Keratinocyte (primary cell): ENCODE results near the gene SLC43A1. TPM values are rescaled to one million over a fixed set of nuclear protein-coding genes. Genes with fewer than 3 reads are reported as not detected.

Experiments used
- DNase-seq: peaks from one replicate; pipeline ENCODE4 v3.0.0-alpha.2; 2011; ENCODE audit warnings: low read depth, missing footprints, low spot score
- FAIRE-seq: peaks from 2 replicates; lab custom pipeline; 2011; peaks lifted over from hg19 to GRCh38; lab: Jason Lieb, UNC
- H2AFZ ChIP-seq: 2 replicates; pipeline ENCODE4 v1.6.0; 2012; ENCODE audit warnings: low read length, control low read depth, inconsistent platforms; ENCODE audit not compliant: control insufficient read depth
- H3K27ac ChIP-seq: 2 replicates; pipeline ENCODE4 v1.5.1; 2011; ENCODE audit warnings: low read length; ENCODE audit not compliant: control insufficient read depth, insufficient read depth
- H3K27me3 ChIP-seq: 3 replicates; pipeline ENCODE4 v1.6.0; 2011; ENCODE audit warnings: low read length; ENCODE audit not compliant: control insufficient read depth, insufficient read depth; ENCODE audit errors: extremely low read depth
- H3K36me3 ChIP-seq, 2 experiments: 2 replicates in 1 of 2; 3 replicates in 1 of 2; pipeline ENCODE4 v1.5.1; 2011; ENCODE audit warnings: low read length in 2 of 2, mild to moderate bottlenecking in 1 of 2; ENCODE audit not compliant: control insufficient read depth in 2 of 2, insufficient read depth in 2 of 2; ENCODE audit errors: extremely low read depth in 1 of 2
- H3K4me1 ChIP-seq: 3 replicates; pipeline ENCODE4 v1.5.1; 2011; ENCODE audit warnings: low read length; ENCODE audit not compliant: control insufficient read depth, insufficient read depth; ENCODE audit errors: extremely low read depth
- H3K4me2 ChIP-seq: 3 replicates; pipeline ENCODE4 v1.6.0; 2011; ENCODE audit warnings: low read depth, low read length; ENCODE audit not compliant: control insufficient read depth, insufficient read depth; ENCODE audit errors: extremely low read depth
- H3K4me3 ChIP-seq, 3 experiments: fragments of 200-600 bp in 1 of 3; sonication (generic) in 1 of 3; 2 replicates in 2 of 3; 3 replicates in 1 of 3; pipeline ENCODE4 v1.5.1; 2011 to 2016; ENCODE audit warnings: low read length in 3 of 3, mild to moderate bottlenecking in 3 of 3, control low read depth in 2 of 3, inconsistent platforms in 1 of 3, low read depth in 1 of 3, mixed read lengths in 1 of 3, mixed run types in 1 of 3, moderate library complexity in 1 of 3; ENCODE audit not compliant: control insufficient read depth in 2 of 3, insufficient read depth in 2 of 3; ENCODE audit errors: extremely low read depth in 1 of 3
- H3K79me2 ChIP-seq: 2 replicates; pipeline ENCODE4 v1.6.0; 2012; ENCODE audit warnings: low read length; ENCODE audit not compliant: control insufficient read depth, insufficient read depth
- H3K9ac ChIP-seq: 3 replicates; pipeline ENCODE4 v1.6.0; 2011; ENCODE audit warnings: low read length; ENCODE audit not compliant: control insufficient read depth, insufficient read depth; ENCODE audit errors: extremely low read depth
- H3K9me1 ChIP-seq: 3 replicates; pipeline ENCODE4 v1.6.0; 2011; ENCODE audit warnings: low read length; ENCODE audit not compliant: control insufficient read depth, insufficient read depth; ENCODE audit errors: extremely low read depth
- H3K9me3 ChIP-seq: 2 replicates; pipeline ENCODE4 v1.5.1; 2012; ENCODE audit warnings: low read depth, low read length; ENCODE audit not compliant: control insufficient read depth
- H4K20me1 ChIP-seq: 3 replicates; pipeline ENCODE4 v1.6.0; 2011; ENCODE audit warnings: low read length; ENCODE audit not compliant: control insufficient read depth, insufficient read depth; ENCODE audit errors: extremely low read depth
- CTCF ChIP-seq, 3 experiments: IDR thresholded peaks in 1 of 3; conservative IDR thresholded peaks in 1 of 3; optimal IDR thresholded peaks in 1 of 3; 2 replicates in 2 of 3; 3 replicates in 1 of 3; pipeline versions ENCODE3 to v1.5.1; 2011; ENCODE audit warnings: low read length in 3 of 3, mild to moderate bottlenecking in 3 of 3, moderate library complexity in 2 of 3, control low read depth in 1 of 3, inconsistent platforms in 1 of 3; ENCODE audit not compliant: insufficient read depth in 2 of 3; ENCODE audit errors: extremely low read depth in 1 of 3
- EZH2 ChIP-seq: IDR thresholded peaks from one replicate; pipeline ENCODE4 v1.6.1; 2012; ENCODE audit warnings: inconsistent platforms, mild to moderate bottlenecking, low read length, moderate library complexity
- dilution Hi-C: fragments of 300-500 bp; cut with MboI; formaldehyde crosslinking; loops from one replicate; pipeline ENCODE4 v1.7.0; 2020; ENCODE audit warnings: low sequenced_read_pairs; ENCODE audit not compliant: extremely low pct_ligation_motif_present
- polyA plus RNA-seq, 5 experiments: library from polyadenylated mRNA; depleted of rRNA in 3 of 5; stranded (reverse) in 3 of 5; stranded (forward) in 1 of 5; unstranded in 1 of 5; fragments of >200 nt; gene quantifications; 1 replicate in 1 of 5; 2 replicates in 3 of 5; 3 replicates in 1 of 5; pipeline versions ENCODE4 v1.2.1 to v1.2.3, GENCODE V29; 2011 to 2012; ENCODE audit warnings: missing spikeins in 2 of 5, low read depth in 1 of 5, low replicate concordance in 1 of 5

SLC43A1 gene
- polyA plus RNA-seq, 1 donor (not counting 4 experiments of a cell fraction or from before 2014, with no cell fraction given) = 0.75 TPM

- Histone ChIP-seq H3K9me1 (no peaks in the 10 kb centered on the region), H3K9me3 (no peaks in the 10 kb centered on the region), H3K36me3 (no peaks in the 10 kb centered on the region), H3K4me1 (peaks cover 13% of the 10 kb centered on the region), H3K79me2 (no peaks in the 10 kb centered on the region), H2AFZ (no peak overlapping the region), H3K27ac (no peak overlapping the region), H3K27me3 (no peaks in the 10 kb centered on the region), H3K4me2 (no peak overlapping the region), H4K20me1 (no peaks in the 10 kb centered on the region), H3K4me3 (no peak overlapping the region), H3K9ac (no peak overlapping the region)
- FAIRE-seq (no peak), DNase-seq (no peak)
- dilution Hi-C loops = no loop called here
- no peak for TF ChIP-seq CTCF (optimal IDR thresholded peaks at IDR 0.05 in 1 of 3, IDR thresholded peaks at IDR 0.05 in 1 of 3, conservative IDR thresholded peaks at IDR 0.05 in 1 of 3; ENCODE audit: extremely low read depth in 1 of 3, insufficient read depth in 2 of 3, low read length in 3 of 3)
- TF ChIP-seq EZH2 = no peak
These were observed 19.2 kb downstream of the SLC43A1 start for GRCh38 chr11:57496109-57496820.

GRCh38 chr11:57493507-57494503 lies 21.7 kb downstream of the SLC43A1 start:
- Histone ChIP-seq H3K79me2 (no peaks in the 10 kb centered on the region), H2AFZ (no peak overlapping the region), H4K20me1 (no peaks in the 10 kb centered on the region), H3K4me2 (no peak overlapping the region), H3K9ac (no peak overlapping the region), H3K9me1 (no peaks in the 10 kb centered on the region), H3K4me3 (no peak overlapping the region), H3K36me3 (no peaks in the 10 kb centered on the region), H3K9me3 (no peaks in the 10 kb centered on the region), H3K4me1 (peaks cover 4% of the 10 kb centered on the region), H3K27me3 (no peaks in the 10 kb centered on the region), H3K27ac (peak overlapping the region; percentile 33)
- TF ChIP-seq EZH2 (no peak), CTCF (optimal IDR thresholded peaks at IDR 0.05 in 1 of 3, IDR thresholded peaks at IDR 0.05 in 1 of 3, conservative IDR thresholded peaks at IDR 0.05 in 1 of 3; ENCODE audit: extremely low read depth in 1 of 3, insufficient read depth in 2 of 3, low read length in 3 of 3) (peak; percentile 90 to 95 (median 93))
- FAIRE-seq = no peak
- DNase-seq = no peak
- dilution Hi-C loops = no loop called here
